GM19025 (cell line): ENCODE data around the gene MCUR1.
"Not testable (repeated sequence)": the region's sequence is repeated elsewhere in the genome, so short reads cannot be mapped to it uniquely, and the experiment has no call there.

Source experiments
- ATAC-seq: cut with Tn5 transposase; IDR thresholded peaks from one replicate; pipeline ENCODE4 v1.9.1; 2021; ENCODE audit warnings: mild to moderate bottlenecking, low read depth, moderate library complexity; ENCODE audit not compliant: unreplicated experiment

Gene MCUR1

GRCh38 chr6:13830803-13831202, 16.4 kb upstream of the MCUR1 start:
- no peak for ATAC-seq

- not testable (repeated sequence) for ATAC-seq
Observed at GRCh38 chr6:13829419-13829818, 15.1 kb upstream of the MCUR1 start.

- ATAC-seq = not testable (repeated sequence)
Observed at GRCh38 chr6:13828656-13829301, 14.4 kb upstream of the MCUR1 start.

- no peak for ATAC-seq
Observed at GRCh38 chr6:13827032-13827431, 12.7 kb upstream of the MCUR1 start.

- ATAC-seq = no peak
Observed at GRCh38 chr6:13825871-13826270, 11.5 kb upstream of the MCUR1 start.

- no peak for ATAC-seq
Observed at GRCh38 chr6:13818341-13818740, 4.0 kb upstream of the MCUR1 start.

GRCh38 chr6:13814938-13815575, 700 bp upstream of the MCUR1 start:
- no peak for ATAC-seq

GRCh38 chr6:13813621-13814175, 659 bp downstream of the MCUR1 start:
- peak; percentile 35 for ATAC-seq

- no peak for ATAC-seq
Observed at GRCh38 chr6:13813026-13813425, 1.3 kb downstream of the MCUR1 start.

GRCh38 chr6:13812359-13812642, 2.1 kb downstream of the MCUR1 start:
- no peak for ATAC-seq

- no peak for ATAC-seq
Observed at GRCh38 chr6:13811627-13812358, 2.6 kb downstream of the MCUR1 start.

GRCh38 chr6:13810688-13811446, 3.5 kb downstream of the MCUR1 start:
- no peak for ATAC-seq

- ATAC-seq = no peak
Observed at GRCh38 chr6:13808801-13809200, 5.6 kb downstream of the MCUR1 start.

- no peak for ATAC-seq
Observed at GRCh38 chr6:13807696-13808095, 6.7 kb downstream of the MCUR1 start.

- no peak for ATAC-seq
Observed at GRCh38 chr6:13803581-13803980, 10.8 kb downstream of the MCUR1 start.

- ATAC-seq = no peak
Observed at GRCh38 chr6:13800615-13801014, 13.7 kb downstream of the MCUR1 start.

GRCh38 chr6:13796781-13797180, 17.6 kb downstream of the MCUR1 start:
- ATAC-seq = no peak

- peak; percentile 94 for ATAC-seq
Observed at GRCh38 chr6:13795041-13795750, 19.2 kb downstream of the MCUR1 start.

GRCh38 chr6:13794184-13794583, 20.2 kb downstream of the MCUR1 start:
- ATAC-seq = no peak

GRCh38 chr6:13789746-13790145, 24.6 kb downstream of the MCUR1 start:
- no peak for ATAC-seq
